GM21381 (cell line): ENCODE measurements around the gene CEP55.

Experiments used
- ATAC-seq: cut with Tn5 transposase; IDR thresholded peaks from one replicate; pipeline ENCODE4 v1.9.1; 2021; ENCODE audit warnings: mild to moderate bottlenecking, moderate library complexity; ENCODE audit not compliant: unreplicated experiment

The CEP55 gene

GRCh38 chr10:93468461-93469213 lies 27.8 kb upstream of the CEP55 start:
- no peak for ATAC-seq

- ATAC-seq, result no peak
These were observed 27.0 kb upstream of the CEP55 start for GRCh38 chr10:93469454-93469853.

- ATAC-seq, result no peak
These were observed 25.2 kb upstream of the CEP55 start for GRCh38 chr10:93471110-93471651.

- ATAC-seq, result no peak
These were observed 23.3 kb upstream of the CEP55 start for GRCh38 chr10:93473161-93473560.

- ATAC-seq, result no peak
These were observed 22.5 kb upstream of the CEP55 start for GRCh38 chr10:93473804-93474472.

GRCh38 chr10:93475227-93475626 lies 21.2 kb upstream of the CEP55 start:
- ATAC-seq, result no peak

GRCh38 chr10:93475871-93476270 lies 20.5 kb upstream of the CEP55 start:
- ATAC-seq, result no peak

- no peak for ATAC-seq
These were observed 19.7 kb upstream of the CEP55 start for GRCh38 chr10:93476756-93477155.

- ATAC-seq, result no peak
These were observed 17.5 kb upstream of the CEP55 start for GRCh38 chr10:93478873-93479272.

- no peak for ATAC-seq
These were observed 14.7 kb upstream of the CEP55 start for GRCh38 chr10:93481637-93482144.

- ATAC-seq, result peak; percentile 78
These were observed 14.1 kb upstream of the CEP55 start, which contains the start of gene MYOF for GRCh38 chr10:93482145-93482834. Gene MYOF (minus strand): TSS chr10:93482334. CDS start chr10:93482194, 140 bp downstream.

- no peak for ATAC-seq
These were observed 10.7 kb upstream of the CEP55 start for GRCh38 chr10:93485690-93486089.

- ATAC-seq, result no peak
These were observed 7.4 kb upstream of the CEP55 start for GRCh38 chr10:93488956-93489528.

- ATAC-seq, result no peak
These were observed 4.8 kb upstream of the CEP55 start for GRCh38 chr10:93491602-93492121.

- no peak for ATAC-seq
These were observed 3.2 kb upstream of the CEP55 start for GRCh38 chr10:93493162-93493561.

- no peak for ATAC-seq
These were observed 1.9 kb upstream of the CEP55 start for GRCh38 chr10:93494494-93494893.

- peak; percentile 17 for ATAC-seq
These were observed 624 bp upstream of the CEP55 start for GRCh38 chr10:93495654-93496321.

- no peak for ATAC-seq
These were observed 1.8 kb downstream of the CEP55 start for GRCh38 chr10:93498166-93498565.

- no peak for ATAC-seq
These were observed 5.2 kb downstream of the CEP55 start for GRCh38 chr10:93501650-93502049.

- ATAC-seq, result peak; percentile 54
These were observed 6.7 kb downstream of the CEP55 start for GRCh38 chr10:93503075-93503474.
